Stimulated activated CD8-positive, alpha-beta memory T cell treated with anti-CD3 and anti-CD28 coated beads, Interleukin-4, amount 100 ng/mL, for 24 hours (primary cell): ENCODE data around the gene ARFGAP3.

Experiments used
- DNase-seq: peaks from one replicate; pipeline ENCODE4 v3.0.0-alpha.2; 2020; ENCODE audit warnings: low read depth

ARFGAP3 gene, protein sequence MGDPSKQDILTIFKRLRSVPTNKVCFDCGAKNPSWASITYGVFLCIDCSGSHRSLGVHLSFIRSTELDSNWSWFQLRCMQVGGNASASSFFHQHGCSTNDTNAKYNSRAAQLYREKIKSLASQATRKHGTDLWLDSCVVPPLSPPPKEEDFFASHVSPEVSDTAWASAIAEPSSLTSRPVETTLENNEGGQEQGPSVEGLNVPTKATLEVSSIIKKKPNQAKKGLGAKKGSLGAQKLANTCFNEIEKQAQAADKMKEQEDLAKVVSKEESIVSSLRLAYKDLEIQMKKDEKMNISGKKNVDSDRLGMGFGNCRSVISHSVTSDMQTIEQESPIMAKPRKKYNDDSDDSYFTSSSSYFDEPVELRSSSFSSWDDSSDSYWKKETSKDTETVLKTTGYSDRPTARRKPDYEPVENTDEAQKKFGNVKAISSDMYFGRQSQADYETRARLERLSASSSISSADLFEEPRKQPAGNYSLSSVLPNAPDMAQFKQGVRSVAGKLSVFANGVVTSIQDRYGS

DNA sequence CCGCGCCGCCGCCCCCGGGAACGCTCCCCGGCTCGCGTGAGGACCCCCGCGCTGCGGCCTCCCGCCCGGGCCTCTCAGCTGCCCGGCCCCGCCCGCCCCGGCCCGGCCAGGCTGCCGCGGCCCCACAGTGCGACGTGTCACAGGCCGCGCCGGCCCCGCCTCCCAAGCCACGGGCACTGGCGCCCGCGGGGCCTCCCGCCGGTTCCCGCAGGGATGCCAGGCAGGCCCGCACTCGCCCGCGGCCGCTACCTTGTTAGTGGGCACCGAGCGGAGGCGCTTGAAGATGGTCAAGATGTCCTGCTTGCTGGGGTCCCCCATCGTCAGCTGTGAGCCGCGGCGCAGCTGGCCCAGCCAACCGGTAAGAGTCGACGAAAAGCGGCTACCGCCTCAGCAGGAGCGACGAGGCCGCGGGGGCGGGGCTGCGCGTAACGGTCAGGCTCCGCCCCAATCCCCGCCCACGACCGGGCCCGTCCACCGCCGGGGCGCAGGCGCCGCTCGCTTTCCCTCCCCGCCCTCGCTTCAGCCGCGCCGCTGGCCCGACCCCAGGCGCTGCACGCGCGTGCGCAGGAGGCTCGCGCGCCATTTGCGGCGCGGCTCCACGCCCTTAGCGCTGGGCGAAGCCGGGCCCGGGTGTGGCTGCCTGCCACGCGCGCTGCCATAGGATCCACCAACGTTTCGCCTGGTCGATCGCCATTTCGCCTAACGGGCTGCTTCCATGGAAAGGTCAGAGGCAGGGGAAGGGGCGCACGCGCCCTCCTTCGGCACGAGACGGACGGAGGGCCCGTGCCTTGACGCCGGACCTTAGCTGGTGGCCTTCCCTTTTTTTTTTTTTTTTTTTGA is at the start of gene ARFGAP3:
Gene ARFGAP3 (minus strand): TSS at position 409 of the 840 bp plus-strand sequence. CDS start 91 bp downstream, at position 318.
- DNase-seq = peak; percentile 91

DNA sequence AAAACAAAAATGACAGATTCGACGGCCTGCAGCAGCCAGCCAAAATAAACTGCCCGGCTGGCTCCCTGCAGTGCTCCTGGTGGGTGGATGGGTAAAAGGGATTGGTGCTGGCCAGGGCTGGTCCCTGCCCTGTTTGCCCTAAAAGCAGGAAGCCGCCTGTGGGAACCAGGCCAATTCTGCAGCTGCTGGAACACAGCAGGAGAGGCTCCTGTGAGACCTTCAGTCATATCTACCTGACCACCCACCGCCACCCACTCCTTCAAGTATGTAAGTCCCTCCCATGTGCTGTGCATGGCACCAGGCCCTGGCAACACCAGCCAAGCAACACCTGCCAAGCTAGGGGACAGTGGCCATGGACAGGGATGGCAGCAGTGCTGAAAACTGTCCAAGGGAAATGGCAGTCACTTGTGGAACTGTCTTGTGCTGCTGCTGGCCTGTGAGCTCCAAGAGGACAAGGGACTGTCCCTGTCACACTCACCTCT is 48.7 kb upstream of the ARFGAP3 start:
- DNase-seq = no peak

DNA sequence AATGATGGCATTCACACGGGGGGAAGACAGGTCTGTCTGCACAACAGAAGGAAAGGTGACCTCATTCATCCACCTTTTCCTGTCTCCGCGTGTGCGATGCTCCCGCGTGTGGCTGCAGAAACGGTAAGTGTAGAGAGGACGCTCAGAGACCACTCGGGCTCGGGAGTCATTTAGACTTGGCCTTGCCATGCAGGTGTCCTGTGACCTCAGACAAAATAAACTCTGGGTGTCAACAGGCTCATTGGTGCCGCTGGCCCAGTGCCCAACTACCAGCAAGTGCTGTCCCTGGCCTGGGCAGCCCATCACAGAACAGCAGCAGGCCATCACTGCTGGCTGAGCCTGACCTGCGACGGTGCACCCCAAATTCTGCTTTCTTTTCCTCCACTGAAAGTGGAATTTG is 48.1 kb upstream of the ARFGAP3 start:
- no peak for DNase-seq

DNA sequence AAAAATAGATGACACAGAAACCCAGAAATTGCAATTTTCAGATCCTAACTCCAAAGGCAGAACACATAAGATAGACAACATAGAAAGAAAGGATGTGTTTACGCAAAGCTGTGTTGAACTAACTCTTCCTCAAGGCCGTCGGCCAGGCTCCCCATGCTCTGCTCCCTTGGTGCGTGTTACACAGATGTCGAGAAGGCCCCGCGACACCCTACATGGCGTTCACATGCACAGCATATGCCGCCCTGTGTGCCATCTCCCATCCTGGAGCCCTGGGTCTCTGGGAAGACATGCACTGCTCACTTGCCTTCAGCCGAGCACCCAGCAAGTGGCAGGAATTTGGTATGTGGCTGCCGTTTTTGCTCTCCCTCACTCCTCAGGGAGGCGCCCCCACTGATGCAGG is 47.0 kb upstream of the ARFGAP3 start:
- no peak for DNase-seq

DNA sequence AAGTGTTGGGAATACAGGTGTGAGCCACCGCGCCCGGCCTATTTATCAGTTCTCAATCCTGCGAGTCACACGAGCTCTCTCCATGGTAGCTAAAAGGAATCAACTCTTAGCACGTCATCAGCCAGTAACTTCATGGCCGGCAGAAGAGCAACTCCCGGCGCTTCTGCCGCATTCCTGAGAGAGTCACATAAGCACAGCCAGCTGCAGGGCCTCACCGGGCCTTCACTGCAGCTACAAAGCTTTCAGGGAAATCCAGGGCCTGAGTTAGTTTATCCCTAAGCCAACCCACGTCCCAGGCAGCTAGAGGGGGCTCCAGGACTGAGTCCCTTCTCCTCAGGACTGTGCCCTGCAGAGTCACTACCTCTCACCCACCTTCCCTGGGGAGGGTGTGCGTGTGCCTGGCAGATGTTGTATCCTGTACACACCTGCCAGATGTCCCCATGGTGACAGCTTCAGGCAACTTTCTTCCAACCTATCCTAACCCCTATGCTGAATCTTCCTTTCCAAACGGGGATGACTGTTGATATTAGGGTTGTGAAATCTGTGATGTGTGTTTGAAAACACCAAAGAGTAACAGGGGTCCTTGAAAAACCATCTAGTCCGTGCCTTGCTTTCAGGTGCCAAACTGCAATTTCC is 45.9 kb upstream of the ARFGAP3 start:
- no peak for DNase-seq

DNA sequence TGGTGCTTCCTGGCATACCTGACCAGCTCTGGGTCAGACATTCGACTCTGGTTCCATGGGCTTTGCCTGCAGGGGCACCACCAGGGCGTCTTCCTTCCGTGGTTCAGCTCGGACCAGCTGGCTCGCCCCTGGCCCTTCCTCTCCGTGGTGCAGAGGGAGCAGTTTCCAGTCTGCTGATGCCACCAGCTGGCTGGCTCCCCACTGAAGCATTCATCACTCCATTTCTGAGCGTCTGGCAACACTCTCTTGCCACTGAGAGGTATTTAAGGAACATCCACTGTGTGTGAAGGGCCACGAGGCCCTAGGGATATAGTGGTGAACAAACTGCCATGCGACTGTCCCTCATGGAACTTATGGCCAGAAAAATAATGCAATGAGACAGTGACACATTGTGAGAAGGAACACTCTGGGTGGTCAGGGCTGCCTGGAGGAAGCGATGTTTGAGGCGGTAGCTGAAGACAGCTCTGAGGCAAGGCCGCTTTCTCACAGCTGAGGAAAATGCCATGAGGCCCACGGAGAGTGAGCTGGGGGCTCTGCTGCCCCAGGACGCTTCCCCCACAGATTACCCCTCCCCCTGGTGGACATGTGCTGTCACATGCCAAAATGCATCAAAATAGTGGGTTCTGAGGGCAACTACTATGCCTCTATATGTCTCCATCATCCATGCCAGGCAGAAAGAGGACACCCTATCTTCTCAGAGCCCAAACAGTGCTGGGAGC is 44.9 kb upstream of the ARFGAP3 start:
- DNase-seq = no peak

DNA sequence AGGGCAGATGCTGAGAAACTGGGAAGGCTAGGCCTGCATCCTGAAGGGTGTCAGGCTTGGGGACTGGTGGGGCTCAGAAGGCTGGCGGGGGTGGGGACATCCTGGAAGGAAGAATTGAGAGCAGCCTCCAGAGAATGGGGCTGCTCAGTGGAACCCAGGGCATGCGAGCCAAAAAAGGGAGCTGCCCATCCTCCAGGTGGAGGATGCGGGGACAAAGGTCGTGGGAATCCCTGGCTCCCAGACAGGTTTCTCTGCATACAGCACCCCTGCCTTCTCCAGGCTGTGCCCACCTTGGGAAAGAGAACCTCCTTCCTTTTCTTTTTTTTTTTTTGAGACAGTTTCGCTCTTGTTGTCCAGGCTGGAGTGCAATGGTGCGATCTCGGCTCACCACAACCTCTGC is 40.9 kb upstream of the ARFGAP3 start:
- DNase-seq = no peak

DNA sequence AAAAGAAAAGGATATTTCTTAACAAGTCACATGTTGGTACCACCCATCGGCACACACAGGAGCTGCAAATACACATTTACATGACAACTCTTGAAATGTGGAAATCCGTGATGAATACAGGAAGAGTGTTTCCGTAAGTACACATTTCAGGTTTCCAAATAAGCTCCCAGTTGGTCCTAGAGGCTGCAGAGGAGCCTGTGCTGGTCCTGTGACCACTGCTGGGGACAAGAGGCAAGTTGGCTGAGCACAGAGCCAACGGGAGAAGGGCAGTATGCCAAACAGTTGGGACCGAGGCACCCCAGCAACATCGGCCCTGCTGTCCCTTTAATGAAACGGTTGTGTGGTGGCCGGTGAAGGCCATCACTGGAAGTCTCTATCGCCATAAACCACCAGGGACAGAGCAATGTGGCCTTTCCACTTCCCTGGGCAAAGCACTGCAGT is 38.5 kb upstream of the ARFGAP3 start:
- no peak for DNase-seq

DNA sequence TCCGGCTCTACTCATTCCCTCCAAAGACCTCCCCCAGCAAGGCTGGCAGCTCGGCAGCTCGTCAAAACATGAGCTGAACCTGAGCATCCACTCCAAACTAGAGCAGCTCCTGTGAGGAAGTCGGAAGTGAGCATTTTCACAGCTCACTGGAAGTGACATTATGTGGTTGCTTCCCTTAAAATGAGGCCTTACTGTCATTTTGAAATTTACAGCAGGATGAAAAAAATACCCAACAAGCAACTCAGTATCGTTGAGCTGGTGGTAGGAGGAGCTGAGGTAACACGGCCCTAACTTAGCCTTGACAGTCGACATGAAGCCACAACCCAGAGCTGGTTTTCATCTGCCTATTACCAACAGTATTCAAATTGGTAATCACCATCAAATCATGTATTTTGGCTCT is 38.0 kb upstream of the ARFGAP3 start:
- peak; percentile 15 for DNase-seq

DNA sequence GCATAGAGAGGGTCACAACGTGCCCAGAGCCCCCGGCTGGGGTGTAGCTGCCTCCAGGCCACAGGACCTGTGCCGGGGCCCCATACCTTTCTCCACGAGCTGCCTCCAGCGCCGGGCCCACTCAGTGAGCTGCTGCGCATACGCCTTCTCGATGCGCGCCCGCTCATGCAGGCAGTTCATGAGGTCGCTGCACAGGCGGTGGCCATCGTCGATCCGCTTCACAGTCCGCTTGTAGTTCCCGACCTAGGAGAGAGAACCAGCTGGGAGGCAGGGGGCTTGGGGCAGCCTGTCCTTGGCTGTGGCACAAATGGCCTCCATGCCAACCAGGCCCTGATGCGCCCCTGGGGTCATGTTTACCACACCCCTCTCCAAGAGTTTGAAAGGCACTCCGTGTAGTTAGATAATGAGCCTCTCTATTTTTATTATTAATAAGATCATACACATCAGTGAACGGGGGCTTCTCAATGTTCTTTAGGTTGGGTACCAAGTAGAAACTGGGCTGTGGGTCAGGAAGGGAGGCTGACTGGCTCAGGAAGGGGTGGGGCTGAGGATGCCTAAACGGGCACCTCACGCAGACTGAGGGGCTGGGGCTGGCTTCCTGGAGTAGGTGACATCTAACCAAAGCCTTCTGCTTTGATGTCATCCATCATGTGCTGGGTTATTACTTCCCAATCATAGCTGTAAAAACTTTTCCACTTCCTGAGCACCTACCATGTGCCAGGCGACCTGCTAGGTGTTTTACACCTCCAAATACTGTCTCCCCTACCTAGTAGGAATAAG is 36.5 kb upstream of the ARFGAP3 start:
- no peak for DNase-seq

DNA sequence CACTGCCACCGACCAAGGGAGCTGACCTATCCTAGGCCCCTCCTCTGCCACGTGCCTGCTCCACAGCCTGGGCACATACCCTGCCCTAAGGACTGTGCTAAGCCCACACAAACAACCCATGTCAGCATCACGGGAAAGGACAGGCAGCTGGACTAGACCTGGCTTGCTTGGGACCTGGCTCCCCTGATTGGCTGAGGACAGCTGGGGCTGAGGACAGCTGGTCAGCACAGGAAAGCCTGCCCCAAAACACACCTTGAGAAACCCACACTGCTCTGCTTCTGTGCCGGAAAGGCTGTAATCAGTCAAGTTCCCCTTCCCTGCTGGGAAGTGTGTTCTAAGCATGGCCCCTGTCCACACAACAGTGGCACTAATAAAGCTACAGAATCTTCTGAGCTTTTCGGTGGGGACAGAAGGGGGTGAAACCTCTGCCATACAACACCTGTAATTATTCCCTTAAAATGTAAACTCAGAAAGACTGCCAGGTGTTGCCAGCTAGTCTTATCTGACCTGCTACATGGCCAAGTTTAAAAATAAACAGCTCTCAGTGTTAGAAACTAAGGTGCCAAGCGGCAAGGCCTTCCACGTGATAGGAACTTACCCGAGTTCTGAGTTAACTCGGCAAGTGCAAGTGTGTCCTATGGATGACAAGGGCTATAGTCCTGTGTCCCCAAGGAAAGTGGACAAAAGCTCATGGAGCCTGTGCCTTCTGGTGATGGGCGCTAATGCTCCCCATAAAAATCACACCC is 35.7 kb upstream of the ARFGAP3 start:
- DNase-seq = no peak

DNA sequence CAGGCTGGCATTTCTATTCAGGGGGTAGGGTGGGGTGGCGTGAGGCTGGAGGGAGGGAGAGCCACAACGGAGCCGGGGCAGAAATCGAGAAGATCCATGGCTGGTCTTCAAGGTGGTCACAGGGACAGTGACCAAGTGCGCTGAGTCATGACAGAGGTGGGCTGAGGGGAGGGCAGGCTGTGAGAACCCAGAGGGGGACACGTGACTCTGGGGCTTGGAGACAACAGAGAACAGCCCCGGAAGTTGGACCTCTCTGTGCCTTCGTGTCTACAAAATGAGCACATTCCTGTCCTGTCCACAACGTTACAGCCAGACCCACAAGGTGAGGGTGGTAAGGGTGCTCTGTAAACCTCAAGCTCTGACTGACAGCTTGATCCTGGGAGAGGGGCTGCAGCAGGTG is 35.1 kb upstream of the ARFGAP3 start:
- no peak for DNase-seq

DNA sequence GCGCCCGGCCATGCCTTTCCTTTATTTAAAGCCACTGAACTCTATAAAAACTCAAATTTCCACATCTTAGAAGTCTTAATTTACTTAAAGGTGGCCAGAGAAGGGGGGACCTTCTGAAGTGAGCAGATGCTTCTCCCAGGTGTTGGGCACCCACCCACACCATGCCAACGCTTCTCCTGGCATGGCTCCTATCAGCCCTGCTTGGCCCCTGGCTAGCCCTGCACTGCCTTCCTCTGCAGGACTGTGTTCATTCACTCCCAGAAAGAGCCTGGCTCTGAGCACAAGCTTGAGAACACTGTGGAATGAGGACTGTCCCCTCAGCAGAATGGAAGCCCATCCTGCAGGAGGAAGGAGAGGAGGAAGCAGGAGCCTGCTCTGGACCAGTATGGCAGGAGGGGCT is 34.6 kb upstream of the ARFGAP3 start:
- no peak for DNase-seq

DNA sequence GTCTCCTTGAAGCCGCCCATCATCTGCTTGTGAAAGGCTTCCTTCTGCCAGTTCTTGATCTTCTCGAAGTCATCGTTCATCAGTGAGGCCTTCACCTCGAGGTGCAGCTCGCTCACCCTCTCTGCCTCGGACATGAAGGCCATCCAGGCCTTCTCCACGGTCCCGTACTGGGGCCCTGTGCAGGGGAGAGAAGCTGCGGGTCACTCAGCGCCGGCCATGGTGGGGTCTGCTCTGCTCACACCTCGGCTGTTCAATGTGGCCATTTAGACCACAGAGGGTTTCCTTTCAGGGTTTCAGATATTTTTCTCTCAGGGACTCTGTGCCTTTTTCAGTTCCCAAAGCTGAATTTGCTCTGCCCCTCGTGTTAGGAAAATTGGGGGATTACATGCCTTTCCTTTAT is 33.9 kb upstream of the ARFGAP3 start:
- DNase-seq = no peak

DNA sequence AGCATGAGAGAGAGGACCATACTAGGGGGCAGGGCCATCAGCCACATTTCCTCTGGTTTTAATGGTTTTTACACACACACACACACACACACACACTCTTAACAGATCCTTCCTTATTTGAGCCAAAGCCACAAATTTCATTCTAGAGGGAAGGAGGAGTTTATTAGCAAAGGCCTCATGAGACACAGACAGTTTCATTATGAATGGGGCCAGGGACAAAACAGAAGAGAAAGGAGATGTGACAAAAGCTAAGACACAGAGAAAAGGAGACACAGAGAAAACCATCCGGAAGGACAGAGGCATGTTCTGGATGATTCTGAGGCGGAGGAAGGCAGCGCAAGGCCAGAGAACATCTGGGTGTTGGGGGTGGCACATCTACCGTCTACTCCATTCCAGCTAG is 32.2 kb upstream of the ARFGAP3 start:
- DNase-seq = no peak

DNA sequence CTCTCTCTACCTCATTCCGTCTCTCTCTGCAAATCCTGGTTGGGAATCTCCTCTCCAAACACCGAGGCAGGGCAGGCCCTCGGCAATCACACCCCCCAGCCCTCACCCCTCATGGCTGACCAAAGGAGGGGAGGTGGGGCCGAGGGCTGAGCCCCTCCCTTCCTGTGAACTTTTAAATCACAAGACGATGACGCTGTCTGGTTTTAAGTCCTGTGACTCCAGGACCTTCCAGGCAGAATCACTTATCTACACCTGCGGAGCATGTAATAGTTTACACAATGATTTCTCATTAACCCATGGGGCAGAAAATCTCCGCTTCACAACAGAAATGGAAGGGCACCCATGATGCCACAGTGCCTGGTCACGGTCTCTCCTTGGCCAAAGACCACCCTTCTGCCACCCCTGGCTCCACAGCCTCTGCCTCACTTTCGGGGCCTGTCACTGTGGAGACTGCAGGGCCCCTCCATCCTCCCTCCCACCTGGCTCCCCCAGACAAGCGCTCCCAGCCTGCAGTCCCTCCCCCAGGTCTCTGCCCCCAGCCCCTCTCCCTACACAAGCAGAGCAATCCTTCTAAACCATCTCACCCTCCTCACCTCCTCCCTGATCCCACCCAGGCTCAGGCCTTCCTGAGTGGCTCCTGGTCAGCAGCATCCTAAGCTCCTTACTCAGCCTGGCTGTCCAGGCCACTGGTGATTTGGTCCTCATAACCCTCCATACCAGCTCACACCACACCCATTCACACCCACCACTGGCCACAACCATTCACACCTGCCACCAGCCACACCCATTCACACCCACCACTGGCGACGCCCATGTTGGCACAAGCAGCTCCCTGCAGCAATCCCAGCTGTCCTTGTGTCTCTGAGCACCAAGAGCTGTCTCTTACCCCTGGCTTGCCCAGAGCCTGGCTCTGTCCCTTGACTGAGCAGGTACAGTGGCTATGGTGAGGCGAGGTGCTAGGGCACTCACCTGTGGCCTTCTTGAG is 30.7 kb upstream of the ARFGAP3 start:
- no peak for DNase-seq

DNA sequence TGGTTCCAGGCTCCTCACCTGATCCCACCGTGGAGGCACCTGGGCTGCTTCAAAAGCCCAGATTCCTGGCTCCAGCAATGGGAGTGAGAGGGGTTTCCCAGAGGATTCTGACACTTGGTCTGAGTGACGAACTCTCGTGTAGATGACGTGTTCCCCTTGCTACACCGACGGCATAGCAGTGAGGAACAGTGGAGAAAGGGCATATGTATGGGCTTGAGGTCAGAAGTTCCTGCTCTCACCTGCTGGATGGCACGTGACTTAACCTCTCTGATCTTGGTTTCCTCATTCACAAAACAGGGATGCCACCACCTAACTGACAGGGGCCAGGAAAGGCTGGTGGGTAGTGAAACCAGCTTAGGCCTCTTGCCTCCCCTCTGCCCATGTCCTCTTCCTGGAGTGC is 30.0 kb upstream of the ARFGAP3 start:
- DNase-seq = no peak

DNA sequence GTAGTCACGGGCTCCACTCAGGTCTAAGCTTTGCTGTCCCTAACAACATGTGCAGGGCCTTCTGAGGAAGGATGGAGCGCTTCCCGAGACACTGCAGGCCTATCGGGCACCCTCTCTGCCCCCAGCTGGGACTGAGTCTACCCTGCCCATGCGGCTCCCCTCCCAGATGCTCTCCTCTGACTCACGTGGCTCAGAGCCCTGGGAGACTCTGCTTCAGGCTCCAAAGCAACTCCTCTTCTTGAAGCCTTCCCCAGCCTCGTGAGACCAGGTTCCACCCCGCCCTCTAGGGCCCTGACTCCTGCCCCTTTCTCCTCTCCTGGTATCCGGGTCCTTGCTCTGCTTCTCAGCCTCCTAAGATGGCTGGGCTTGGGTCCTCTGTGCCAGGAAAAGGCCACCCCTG is 28.4 kb upstream of the ARFGAP3 start:
- DNase-seq = no peak
